ENCODE measurements around the gene NAV2. TPM values are rescaled to one million over a fixed set of nuclear protein-coding genes. Genes with fewer than 3 reads are reported as not detected.

Gene NAV2
- total RNA-seq, 4 donors from 2014 or later, result 19.2 to 34.7 (median 25.8) TPM

DNA sequence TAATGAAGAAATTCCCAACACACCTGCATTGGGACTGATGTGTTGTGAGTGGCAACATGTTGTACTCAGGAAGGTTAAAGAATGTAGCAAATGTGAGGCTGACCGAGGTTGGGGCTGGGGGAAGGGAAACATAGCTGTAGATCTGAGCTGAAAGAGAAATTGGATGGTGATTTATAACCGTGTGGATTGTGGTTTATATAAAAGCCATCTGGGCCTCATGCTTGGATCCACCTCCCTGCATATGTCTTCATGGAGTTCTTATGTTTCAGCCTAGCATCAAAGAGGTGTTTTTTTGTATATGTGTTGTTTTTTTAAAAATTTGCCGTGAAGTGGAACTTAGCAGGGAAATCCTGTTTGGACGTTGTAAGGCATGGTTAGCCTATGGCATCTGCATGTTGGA lies 141.3 kb downstream of the NAV2 start:
- Histone ChIP-seq H3K36me3 (peaks cover 0 to 15% (median 0%) of the 10 kb centered on the region in 3 donors), H3K4me1 (peaks cover 0 to 5% (median 0%) of the 10 kb centered on the region in 4 donors), H3K9me3 (peaks cover 0 to 3% (median 0%) of the 10 kb centered on the region in 4 donors), H3K27me3 (no peaks in the 10 kb centered on the region), H3K4me3 (no peak overlapping the region), H3K27ac (no peak overlapping the region)
- TF ChIP-seq POLR2A (IDR thresholded peaks at IDR 0.05) (no peak), EP300 (IDR thresholded peaks at IDR 0.05) (no peak)
- TF ChIP-seq, protein P1, sequence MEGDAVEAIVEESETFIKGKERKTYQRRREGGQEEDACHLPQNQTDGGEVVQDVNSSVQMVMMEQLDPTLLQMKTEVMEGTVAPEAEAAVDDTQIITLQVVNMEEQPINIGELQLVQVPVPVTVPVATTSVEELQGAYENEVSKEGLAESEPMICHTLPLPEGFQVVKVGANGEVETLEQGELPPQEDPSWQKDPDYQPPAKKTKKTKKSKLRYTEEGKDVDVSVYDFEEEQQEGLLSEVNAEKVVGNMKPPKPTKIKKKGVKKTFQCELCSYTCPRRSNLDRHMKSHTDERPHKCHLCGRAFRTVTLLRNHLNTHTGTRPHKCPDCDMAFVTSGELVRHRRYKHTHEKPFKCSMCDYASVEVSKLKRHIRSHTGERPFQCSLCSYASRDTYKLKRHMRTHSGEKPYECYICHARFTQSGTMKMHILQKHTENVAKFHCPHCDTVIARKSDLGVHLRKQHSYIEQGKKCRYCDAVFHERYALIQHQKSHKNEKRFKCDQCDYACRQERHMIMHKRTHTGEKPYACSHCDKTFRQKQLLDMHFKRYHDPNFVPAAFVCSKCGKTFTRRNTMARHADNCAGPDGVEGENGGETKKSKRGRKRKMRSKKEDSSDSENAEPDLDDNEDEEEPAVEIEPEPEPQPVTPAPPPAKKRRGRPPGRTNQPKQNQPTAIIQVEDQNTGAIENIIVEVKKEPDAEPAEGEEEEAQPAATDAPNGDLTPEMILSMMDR (IDR thresholded peaks at IDR 0.05), result no peak
- DNase-seq (ENCODE audit: low spot score in 2 of 2), result no peak
- WGBS, 2 donors, result 55% methylated on average over 4 of the region's 4 CpGs

DNA sequence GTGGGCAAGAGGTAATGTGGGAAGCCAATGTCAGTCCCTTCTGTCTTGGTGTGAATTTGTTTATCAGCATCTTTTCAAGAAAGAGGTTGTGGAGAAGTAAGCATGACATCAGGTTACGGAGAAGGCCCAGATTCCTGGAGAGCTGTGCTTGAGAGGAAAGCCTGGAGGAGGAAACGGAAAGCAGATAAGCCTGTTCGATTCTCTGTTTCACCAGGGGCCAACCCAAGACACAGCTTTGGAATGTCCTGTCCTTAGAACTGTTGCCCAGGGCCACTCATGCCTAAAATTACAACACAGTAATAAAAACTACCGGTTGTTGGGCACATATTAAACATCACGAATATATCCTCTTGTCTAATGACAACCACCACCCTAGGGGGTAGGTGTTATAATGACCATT lies 148.5 kb downstream of the NAV2 start:
- Histone ChIP-seq H3K27ac (no peak overlapping the region), H3K9me3 (no peaks in the 10 kb centered on the region), H3K4me1 (peaks cover 0 to 14% (median 2%) of the 10 kb centered on the region in 4 donors), H3K27me3 (no peaks in the 10 kb centered on the region), H3K36me3 (no peaks in the 10 kb centered on the region), H3K4me3 (no peak overlapping the region)
- TF ChIP-seq POLR2A (IDR thresholded peaks at IDR 0.05) (no peak), EP300 (IDR thresholded peaks at IDR 0.05) (no peak)
- TF ChIP-seq, protein P1 (IDR thresholded peaks at IDR 0.05), result no peak
- DNase-seq (ENCODE audit: low spot score in 2 of 2), result no peak
- 68 to 74% methylated on average over 5 of the region's 5 CpGs for WGBS, 2 donors

DNA sequence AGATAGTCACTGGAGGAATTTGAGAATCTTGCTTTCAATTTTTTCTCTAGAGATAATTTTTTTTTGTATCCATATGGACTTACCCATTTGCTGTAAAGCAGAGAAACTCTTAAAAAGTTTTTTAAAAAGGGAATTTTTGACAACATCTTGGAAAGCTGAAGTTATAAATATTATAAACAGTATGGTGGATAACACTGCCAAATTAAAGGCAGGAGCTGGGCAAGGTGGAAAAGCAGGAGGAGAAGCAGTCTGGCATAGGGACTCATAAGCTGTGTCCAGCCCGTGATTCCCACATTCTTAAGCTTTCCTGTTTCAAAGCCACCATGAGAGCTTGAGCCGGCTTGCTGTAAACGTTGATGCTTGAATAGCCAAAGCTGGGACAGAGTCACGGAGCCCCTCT lies 149.5 kb downstream of the NAV2 start:
- DNase-seq (ENCODE audit: low spot score in 2 of 2), result no peak
- Histone ChIP-seq H3K27me3 (no peaks in the 10 kb centered on the region), H3K27ac (no peak overlapping the region), H3K4me3 (no peak overlapping the region), H3K9me3 (no peaks in the 10 kb centered on the region), H3K4me1 (peaks cover 0 to 14% (median 2%) of the 10 kb centered on the region in 4 donors), H3K36me3 (no peaks in the 10 kb centered on the region)
- TF ChIP-seq POLR2A (IDR thresholded peaks at IDR 0.05), result no peak
- 83 to 84% methylated on average over 4 of the region's 4 CpGs for WGBS, 2 donors

DNA sequence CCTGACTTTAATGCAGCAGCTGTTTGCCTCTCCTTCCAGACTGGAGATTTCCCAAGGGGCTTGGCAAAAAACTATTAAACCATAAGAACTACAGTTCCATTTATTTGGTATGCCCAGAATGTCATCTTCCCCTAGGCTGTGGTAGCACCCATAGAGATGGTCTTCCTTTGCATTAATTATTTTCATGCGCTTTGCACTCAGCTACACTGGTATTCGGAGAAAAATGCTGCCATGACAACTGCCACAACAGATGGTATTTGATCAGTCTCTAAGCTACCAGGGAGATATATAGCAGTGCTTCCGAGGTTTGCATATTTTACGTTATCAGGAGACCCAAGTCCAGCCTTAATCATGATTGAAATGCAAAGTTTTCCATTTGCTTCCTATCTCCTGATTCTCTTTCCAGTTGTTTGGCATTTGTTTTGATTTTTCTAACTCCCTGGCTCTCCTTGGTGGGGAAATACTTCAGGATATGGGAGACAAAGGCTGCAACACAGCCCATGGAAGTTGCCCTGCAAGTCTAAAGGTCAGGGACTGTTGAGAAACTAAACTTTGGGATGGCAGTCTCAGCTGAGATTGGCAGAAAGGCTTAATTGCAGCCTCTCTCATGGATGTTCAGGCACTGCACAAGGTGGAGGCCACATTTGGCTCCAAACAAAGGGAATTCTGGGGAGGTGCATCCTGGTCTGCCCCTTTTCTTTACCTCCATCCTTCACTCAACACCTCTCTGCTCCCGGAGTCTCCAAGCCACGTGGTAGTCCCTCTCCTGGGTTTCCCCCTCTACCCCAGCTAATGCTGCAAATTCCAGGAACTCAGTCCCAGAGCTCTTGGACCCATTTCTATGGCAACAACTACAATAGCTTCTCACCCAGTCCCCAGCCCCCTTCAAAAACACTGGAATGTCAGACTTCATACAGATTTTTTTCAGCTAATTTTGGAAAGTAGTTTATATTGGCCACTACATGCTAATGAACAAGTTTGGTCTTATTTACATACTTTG lies 151.8 kb downstream of the NAV2 start:
- WGBS, 2 donors, result 33 to 38% methylated on average over 6 of the region's 6 CpGs
- no peaks in the 10 kb centered on the region for H3K27me3 ChIP-seq
- peaks cover 0 to 37% (median 6%) of the 10 kb centered on the region in 4 donors for H3K4me1 ChIP-seq
- H3K4me3 ChIP-seq, result no peak overlapping the region
- DNase-seq (ENCODE audit: low spot score in 2 of 2), result no peak
- H3K36me3 ChIP-seq, result no peaks in the 10 kb centered on the region
- H3K9me3 ChIP-seq, result no peaks in the 10 kb centered on the region
- TF ChIP-seq POLR2A (IDR thresholded peaks at IDR 0.05), result no peak
- TF ChIP-seq EP300 (IDR thresholded peaks at IDR 0.05), result no peak
- H3K27ac ChIP-seq, result peak overlapping the region in 1 of 4 donors; percentile 5

DNA sequence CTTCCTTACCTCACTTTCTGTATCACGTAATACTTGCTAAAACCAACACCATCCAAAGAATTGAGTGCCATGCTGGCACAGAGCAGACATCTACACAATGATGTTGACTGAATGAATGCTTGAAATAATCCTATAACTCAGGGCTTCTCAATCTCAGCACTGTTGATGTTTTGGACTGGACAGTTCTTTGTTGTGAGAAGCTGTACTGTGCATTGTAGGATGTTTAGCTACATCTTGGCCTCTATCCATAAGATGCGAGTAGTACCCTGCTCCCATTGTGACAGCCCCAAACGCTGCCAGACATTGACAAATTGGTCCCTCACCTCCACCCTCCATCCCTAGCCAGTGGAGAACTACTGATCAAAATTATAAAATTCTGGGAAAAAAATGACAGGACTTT lies 153.4 kb downstream of the NAV2 start:
- H3K9me3 ChIP-seq, result no peaks in the 10 kb centered on the region
- H3K27me3 ChIP-seq, result no peaks in the 10 kb centered on the region
- no peak overlapping the region for H3K4me3 ChIP-seq
- WGBS, 2 donors, result 54 to 66% methylated on average over 3 of the region's 3 CpGs
- DNase-seq (ENCODE audit: low spot score in 2 of 2), result no peak
- H3K36me3 ChIP-seq, result peaks cover 0 to 11% (median 0%) of the 10 kb centered on the region in 3 donors
- no peak overlapping the region for H3K27ac ChIP-seq
- TF ChIP-seq, protein P1 (IDR thresholded peaks at IDR 0.05), result no peak
- no peak for TF ChIP-seq EP300 (IDR thresholded peaks at IDR 0.05)
- TF ChIP-seq POLR2A (IDR thresholded peaks at IDR 0.05), result no peak
- peaks cover 0 to 48% (median 6%) of the 10 kb centered on the region in 4 donors for H3K4me1 ChIP-seq

DNA sequence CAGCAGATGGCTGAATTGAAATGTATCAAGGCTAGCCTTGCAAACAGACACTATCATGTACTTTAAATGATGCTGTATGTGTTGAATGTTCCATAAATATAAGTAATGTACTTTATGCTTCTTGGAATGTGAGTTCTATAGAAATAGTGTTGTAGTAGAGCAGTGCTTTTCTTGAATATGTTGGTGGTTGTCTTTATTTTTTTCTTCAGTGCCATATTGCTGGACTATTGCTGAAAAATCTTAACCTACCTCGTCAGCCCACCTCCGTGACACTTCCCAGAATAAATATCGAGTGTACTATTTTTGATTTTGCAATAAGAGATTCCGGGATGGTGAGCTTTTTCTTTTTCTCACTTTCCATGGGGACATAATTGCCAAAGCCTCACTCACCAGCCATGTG lies 153.9 kb downstream of the NAV2 start:
- Histone ChIP-seq H3K4me1 (peaks cover 0 to 48% (median 6%) of the 10 kb centered on the region in 4 donors), H3K27me3 (no peaks in the 10 kb centered on the region), H3K4me3 (no peak overlapping the region), H3K36me3 (peaks cover 0 to 16% (median 0%) of the 10 kb centered on the region in 3 donors), H3K9me3 (no peaks in the 10 kb centered on the region), H3K27ac (no peak overlapping the region)
- 83 to 89% methylated on average over 4 of the region's 4 CpGs for WGBS, 2 donors
- DNase-seq (ENCODE audit: low spot score in 2 of 2), result no peak
- TF ChIP-seq, protein P1 (IDR thresholded peaks at IDR 0.05), result no peak
- TF ChIP-seq POLR2A (IDR thresholded peaks at IDR 0.05), result no peak
- TF ChIP-seq EP300 (IDR thresholded peaks at IDR 0.05), result no peak
